GM21381 (cell line): Measurements from ENCODE around the gene KLF1.
A peak's percentile ranks its signal among the peaks of the same experiment; 100 is the strongest.
"Not testable (repeated sequence)": the region's sequence is repeated elsewhere in the genome, so short reads cannot be mapped to it uniquely, and the experiment has no call there.

Experiments
- ATAC-seq: cut with Tn5 transposase; IDR thresholded peaks from one replicate; pipeline ENCODE4 v1.9.1; 2021; ENCODE audit warnings: mild to moderate bottlenecking, moderate library complexity; ENCODE audit not compliant: unreplicated experiment

Gene KLF1

DNA sequence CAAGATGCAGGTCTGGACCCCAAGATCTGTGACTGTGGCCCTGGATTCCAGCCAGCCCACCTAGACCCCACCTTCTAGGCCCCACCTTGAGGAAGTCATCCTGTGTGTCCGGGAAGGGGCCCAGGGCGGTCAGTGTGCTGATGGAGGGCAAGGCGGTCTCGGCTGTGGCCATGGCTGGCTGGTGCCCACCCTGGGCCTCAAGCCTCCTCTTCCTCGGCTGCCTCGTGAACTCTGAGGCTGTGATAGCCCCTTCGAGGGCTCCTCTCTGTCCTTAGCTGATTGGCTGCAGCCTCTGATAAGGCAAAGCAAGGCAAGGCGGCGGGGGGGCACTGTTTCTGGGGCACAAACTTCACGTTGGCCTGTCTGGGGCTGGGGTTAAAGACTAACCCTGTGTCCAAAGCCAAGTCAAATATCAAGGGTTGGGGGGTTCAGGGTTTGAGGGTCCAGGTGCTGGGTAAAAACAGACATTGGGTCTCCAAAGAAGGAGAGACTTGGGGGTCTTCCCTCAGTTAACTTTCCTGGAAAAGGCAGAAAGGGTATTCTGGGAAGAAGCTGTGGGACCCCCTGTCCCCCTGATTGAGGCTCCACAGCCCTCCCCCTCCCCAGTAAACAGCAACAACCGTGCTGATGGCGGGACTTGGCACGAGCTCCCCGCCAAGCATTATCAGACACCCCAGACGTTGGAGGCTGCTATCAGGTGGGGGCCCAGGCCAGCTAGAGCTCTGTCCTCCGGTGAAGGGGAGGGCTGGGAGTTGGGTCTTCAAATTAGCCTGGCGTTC, at the start of gene KLF1:
TSS of gene KLF1 (minus strand) at position 233 of the 779 bp plus-strand sequence. CDS start at position 172, 61 bp downstream.
- no peak for ATAC-seq

DNA sequence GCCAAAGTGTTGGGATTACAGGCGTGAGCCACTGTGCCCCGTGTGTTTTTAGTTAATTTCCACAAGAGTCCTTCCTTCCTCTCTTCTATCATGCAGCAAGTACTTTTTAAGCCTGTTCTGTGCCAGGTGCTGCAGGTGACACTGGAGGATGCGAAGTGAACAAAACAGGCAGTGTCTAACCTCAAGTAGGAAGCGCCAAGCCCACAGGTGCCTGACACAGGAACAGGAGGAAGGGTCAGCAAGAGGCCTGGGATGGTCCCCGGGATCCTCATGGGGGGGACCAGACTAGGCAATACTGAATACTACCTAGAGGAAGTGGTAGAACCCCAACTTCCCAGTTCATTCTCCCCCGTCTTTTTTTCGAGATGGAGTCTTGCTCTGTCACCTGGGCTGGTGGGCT, 49.6 kb upstream of the KLF1 start:
- no peak for ATAC-seq

DNA sequence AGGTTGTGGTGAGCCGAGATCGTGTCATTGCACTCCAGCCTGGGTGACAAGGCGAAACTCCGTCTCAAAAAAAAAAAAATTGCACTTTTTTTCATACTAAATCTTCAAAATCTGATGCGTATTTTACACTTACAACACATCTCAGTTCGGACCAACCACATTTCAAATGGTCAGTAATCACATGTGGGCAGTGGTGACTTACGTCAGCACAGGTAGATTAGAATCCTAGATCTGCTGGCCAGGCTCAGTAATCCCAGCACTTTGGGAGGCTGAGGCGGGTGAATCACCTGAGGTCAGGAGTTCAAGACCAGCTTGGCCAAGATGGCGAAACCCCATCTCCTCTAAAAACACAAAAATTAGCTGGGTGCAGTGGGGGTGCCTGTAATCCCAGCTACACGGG, 48.1 kb upstream of the KLF1 start:
- no peak for ATAC-seq

DNA sequence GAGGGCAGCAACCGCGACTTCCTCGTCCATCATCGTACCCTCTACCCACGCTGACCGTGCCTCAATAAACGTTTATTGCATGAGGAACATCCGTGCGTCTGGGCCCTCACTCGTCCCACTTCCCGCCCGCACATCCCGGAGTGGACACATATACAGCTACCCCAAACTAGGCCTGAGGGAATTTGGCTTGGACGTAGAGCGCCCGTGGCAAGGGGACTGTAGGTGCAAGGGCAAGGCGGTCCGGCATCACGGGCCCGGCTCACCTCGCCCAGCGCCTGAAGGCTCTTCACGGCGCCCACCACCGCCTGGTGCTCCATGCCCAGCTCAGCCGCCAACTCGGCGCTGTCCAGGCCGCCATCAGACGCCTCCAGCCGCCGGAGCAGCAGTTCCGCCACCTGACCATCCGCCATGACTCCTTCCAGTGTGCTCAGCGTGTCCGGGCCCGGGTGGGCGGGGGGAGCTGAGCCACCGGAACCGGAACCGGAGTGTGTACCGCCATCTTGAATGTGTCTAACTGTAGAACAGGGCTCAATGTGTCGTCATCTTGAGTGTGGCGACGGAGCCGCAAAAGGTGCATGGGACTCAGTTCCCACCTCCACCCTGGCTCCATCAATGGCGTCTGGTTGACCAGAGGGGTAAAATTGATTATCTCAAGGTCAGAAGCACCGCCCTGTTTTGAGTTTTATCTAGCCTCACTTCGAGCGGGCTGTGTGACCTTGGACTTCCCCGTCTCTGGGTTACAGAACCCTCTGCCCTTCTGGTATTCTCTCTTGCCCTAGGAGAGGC, 46.5 kb upstream of the KLF1 start, which contains the start of gene FARSA:
TSS of gene FARSA (minus strand) at position 425 of the 786 bp plus-strand sequence. CDS start at position 410, 15 bp downstream.
- peak; percentile 40 for ATAC-seq

DNA sequence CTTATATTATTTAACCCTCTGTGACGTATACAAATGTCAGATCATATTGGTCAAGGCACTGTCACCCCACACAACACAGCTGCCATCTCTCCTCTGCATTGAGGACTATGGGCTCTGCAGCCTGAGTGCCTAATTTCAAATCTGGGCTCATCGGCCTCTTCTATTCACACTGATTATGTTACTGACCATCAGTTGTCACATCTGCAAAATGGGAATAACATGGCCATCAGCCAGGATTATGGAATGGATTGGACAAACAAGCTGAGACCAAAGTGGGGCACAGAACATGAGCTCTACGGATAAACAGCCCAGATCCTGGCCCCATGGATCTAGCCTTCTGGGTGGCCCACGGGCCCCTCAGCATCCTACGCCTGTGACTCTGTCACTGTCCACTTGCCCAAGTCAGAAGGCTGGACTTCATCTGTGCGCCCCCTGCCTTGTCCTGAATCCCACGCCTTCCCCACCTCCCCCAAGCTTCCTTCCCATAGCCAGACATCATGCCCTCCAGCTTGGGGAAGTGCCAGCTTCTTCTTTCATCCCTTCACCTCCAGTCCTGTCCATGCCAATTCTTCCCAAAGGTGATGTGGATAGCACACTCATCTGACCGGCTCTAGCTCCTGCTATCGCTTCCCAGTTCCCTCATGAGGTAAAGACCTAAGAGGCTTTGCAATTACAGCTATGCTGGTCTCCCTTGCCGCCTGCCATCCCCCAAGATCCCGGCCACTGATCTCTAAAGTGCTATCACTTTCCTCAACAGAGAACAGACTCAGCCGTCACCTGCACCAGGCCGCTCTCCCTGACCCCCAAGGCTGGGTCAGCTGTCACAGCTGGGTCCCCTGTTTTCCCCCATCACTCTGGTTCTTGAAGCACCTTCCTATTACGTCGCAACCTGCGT, 45.6 kb upstream of the KLF1 start:
- no peak for ATAC-seq

DNA sequence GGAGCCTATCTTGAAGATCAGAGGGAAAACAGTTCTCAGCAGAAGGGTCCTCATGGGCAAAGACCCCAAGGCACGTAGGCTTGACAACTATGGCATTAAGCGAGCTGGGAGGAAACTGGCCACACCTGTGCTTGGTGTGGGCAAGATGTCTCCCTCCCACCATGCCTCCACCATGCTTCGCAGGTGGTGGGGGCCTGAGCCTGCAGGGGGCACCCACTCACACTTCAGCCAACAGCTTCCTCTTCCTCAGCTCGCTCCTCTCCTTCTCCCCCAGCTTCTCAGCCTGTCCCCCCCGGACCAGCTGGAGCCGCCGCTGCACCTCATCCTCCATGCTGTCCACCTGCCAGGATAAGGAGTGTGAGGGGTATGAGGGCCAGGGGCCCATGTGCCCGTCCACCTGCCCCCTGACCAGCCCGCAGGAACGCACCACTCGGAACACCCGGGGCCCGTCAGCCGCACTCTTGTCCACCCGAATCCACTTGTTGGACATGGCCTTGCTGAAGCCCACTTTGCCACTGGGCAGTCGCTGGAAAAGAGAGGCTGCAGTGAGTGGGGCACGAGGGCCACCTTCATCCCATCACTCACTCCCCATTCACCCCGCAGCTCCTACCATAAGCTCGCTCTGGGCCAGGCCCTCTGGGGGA, 43.1 kb upstream of the KLF1 start:
- ATAC-seq, result no peak

DNA sequence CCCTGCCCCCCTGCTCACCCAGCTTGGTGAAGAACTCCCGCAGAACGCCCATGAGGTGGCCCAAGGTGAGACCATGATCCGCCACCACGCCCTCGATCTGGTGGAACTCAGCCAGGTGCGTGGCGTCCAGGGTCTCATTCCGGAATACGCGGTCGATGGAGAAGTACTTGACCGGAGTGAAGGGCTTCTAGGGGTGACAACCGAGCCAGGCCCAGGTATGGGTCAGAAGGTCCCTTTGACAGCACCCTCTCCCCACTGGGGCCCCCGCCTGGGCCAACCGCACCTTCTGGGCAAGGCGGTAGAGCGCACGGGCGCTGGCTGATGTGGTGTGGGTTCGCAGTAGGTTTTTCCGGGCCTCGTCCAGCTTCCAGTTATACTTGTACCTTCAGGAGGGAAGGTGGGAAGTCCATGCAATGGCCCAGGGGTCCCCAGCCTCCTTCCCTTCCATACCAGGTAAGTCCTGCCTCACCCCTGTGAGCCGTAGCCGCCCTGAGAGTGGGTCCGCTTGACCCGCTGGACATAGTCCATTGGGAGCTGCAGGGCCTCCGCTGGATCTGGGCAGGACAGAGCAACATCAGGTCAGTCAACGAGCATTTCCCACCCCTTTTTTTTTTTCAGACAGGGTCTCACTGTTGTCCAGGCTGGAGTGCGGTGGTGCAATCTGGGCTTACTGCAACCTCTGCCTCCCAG, 37.8 kb upstream of the KLF1 start:
- no peak for ATAC-seq

DNA sequence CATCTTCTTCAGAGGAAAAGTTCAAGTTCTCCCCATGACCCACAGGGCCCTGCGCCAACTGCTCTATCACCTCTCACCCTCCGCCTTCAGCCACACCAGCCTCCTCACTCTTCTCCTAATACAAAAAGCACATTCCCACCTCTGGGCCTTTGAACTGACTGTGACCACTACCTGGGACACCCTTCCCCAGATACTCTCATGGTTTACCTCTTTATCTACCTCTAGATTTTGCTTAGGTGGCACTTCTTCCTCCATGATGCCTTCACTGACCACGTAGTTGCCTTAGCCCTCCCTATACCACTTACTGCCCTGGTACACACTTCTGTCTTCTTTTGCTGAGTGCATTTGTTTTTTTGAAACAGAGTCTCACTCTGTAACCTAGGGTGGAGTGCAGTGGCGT, 36.0 kb upstream of the KLF1 start:
- ATAC-seq, result no peak

DNA sequence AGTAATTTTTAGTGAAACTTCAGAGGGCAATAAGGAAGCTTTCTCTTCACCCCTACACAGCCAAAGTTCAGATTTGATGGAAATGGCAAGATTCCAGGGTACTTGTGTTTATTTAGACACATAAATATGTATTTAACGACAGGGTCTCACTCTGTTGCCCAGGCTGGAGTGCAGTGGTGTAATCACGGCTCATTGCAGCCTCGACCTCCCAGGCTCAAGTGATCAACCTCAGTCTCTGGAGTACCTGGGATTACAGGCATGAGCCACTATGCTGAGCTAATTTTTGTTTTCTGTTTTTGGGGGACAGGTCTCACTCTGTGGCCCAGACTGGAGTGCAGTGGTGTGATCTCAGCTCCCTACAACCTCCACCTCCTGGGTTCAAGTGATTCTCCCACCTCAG, 34.0 kb upstream of the KLF1 start:
- no peak for ATAC-seq

DNA sequence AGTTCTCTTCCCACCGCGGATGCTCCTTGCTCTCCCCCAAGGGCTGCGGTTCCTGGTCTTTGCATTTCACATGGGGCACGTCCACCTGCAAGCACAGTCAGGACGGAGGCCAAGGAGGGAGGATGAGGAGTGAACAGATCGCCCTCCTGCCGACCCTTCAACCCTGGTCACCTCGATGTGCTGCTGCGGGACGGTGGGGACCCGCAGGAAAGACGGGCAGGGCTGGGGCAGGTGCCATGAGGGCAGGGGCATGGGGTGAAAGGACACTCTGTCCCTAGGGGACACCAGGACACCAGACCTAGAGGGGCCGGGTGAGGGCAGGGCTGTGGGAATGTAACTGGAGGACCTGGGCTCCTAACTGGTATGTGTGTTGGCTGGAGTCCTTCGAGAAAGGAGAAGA, 31.3 kb upstream of the KLF1 start:
- no peak for ATAC-seq

DNA sequence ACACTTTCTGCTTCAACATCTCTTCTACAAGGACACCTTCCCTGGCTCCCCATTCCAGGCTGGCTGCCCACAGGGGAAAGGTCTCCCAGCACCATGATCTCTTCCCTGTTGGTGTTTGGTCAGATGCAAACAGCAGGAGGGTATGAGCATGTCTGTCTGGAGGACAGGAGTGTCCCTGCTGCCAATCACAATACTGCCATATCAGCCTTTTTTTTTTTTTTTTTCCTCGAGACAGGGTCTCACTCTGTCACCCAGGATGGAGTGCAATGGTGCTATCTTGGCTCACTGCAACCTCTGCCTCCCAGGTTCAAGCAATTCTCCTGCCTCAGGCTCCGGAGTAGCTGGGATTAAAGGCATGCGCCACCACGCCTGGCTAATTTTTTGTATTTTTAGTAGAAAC, 28.9 kb upstream of the KLF1 start:
- ATAC-seq, result not testable (repeated sequence)

DNA sequence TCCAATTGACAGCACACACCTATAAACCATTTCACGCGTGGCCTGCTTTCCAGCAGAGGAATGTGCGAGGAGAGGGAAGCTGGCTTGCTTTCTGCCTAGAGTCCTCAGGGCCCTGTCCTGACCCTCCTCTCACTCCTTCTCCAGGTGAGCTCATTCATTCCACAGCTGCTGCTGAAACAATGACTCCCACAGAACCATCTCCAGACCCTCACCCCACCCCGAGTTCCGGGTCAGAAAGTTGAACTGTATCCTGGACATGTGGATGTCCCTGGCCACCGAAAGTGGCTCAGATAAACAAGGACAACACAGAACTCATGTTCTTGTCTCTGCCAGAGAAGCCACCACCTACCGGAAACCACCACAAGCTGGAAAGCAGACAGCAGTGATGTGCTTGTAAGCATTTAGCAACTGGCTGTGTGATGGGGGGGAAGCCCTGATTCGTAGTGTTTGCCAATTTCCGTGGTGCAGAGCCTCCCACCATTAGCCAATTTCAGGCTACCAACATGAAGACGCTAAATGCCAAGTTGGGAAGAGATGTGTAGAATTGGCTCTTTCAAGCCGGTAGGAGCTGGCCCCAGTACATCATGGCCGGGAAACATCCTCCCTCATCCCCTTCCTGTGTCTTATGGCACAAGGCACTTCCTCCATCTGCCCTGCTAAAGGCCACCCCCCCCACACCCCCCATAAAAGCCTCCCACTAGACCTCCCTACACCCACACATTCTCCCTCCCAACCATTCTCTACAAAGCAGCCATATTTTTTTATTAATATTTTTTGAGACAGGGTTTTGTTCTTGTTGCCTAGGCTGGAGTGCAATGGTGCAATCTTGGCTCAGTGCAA, 27.1 kb upstream of the KLF1 start:
- no peak for ATAC-seq

DNA sequence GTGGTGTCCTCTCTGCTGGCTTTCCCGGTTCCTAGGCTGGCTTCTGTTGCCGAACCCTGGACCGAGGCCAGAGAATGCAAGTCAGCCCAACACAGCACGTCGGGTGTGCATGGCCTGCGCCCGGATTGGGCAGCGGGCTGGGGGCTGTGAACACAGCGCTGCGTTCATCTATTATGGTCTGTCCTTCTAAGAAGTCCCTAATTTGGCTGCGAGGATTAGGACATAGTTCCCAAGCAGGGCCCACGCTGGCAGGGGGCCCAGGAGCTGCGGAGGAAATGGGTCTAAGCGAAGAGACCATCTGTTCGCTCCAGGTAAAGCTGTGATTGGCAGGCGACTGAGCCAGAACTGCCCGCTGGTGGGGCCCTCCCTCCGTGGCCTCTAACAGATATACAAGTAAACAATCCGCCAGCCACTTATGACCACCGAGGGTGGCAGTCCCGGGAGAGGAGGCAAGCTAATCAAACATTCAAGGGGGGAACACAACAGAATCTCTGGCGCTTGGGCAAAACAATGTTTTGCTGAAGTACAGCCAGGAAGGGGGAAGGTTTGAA, 26.1 kb upstream of the KLF1 start:
- no peak for ATAC-seq

DNA sequence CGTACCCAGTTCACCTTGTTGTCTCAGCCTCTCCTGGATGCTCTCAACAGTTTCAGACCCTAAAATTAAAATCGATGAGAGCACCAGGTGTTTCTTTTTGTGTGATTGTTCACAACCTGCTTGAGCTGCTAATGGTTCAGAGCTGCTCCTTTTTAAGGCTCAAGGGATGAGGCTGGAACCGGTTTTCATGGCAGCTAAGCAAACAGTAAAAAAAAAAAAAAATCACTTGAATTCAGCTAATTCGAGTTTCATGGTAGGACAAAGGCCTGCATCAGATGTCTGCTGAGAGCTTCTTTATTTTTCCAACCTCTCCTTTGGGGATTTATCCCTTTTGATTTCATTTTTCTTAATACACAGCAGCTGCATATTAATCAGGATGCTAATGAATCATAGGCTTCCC, 25.6 kb upstream of the KLF1 start:
- no peak for ATAC-seq

DNA sequence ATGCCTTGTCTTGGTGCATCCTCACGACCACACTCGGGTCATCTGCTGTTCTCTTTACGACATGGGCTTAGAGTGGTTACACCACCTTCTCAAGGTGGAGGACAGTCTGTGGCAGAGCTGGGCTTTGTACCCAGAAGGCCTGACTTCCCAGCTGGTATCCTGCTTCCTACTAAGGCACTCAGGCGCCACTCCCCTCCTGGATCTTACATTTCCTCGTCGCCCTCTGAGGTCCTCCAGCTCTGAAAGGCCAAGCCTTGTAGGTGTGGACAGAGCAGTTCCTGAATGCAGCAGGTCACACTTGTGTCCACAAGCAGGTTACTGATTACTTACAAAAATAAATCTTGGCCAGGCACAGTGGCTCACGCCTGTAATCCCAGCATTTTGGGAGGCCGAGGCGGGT, 20.2 kb upstream of the KLF1 start:
- ATAC-seq, result no peak

DNA sequence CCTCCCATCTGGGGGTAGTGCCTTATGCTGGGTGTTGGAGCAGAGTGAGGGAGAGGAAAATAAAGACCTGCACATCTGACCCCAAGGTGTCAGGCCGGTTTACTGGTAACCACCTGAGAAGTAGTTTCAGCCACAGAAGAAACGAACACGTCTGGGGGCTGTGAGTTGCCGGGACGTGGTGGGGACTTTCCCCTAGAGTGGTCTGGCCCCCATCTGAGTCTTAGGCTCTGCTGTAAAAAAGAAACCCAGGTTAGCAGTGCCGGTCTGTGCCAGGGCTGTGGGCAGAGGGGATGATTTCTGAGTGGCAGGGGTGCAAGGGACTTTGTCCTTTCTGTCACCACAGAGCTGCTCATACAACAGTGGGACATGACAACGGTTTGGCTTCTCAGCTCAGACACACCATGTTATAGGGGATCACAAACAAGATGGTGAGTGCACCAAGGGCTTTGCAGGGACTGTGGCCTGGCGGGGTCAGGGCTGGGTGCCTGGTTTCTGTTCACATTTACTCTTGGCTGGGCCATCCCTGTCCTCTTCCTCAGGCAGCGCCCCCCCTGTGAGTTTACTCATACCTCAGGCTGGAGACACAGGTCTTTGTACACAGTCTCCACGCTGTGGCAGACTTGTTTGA, 13.0 kb upstream of the KLF1 start:
- peak; percentile 82 for ATAC-seq

DNA sequence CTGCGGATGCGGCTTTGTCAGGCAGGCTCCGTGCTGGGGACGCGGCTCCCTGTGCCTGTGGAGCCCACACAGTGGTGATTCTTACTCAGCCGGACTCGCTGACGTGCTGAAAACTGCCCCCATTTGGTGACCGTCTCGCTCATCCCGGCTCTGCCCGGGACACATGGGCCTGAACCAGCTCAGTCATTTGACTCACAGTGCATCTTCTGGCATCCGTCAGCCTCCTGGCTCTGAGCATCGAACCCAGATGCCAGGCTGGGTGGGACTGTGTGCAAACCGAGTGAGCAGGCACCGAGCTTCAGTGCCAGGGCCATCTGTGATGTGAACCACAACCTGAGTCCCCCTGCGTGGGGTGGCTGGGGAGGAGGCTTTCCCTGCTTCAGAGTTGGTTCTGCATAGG, 9.5 kb upstream of the KLF1 start:
- ATAC-seq, result no peak

DNA sequence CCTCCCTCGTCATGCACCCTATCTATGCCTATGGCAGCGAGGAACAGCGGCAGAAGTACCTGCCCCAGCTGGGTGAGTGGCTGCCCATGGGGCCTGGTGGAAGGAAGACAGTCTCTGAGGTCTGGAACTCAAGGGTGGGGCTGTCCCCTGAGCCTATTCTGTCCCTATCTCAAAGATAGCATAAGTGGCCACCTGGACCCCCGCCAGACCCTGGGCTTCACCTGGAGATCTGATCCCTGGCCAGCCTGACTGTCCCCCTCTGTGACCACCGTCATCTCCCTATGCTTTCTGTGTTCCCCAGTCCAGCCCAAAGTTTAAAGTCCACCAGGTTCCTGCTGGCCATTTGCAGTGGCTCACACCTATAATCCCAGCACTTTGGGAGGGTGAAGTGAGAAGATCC, 6.6 kb upstream of the KLF1 start:
- no peak for ATAC-seq
